Mammary epithelial cell (primary cell): ENCODE results near the gene NUP62.

ENCODE experiments used
- EZH2 ChIP-seq: IDR thresholded peaks from 2 replicates; pipeline ENCODE4 v1.6.1; 2012; ENCODE audit warnings: low read length, inconsistent platforms, borderline replicate concordance
- TF ChIP-seq, protein P1 (sequence below), 2 donors: IDR thresholded peaks in 1 of 2; conservative IDR thresholded peaks in 1 of 2; 2 replicates each; pipeline ENCODE4 v1.5.1; 2011 to 2012; ENCODE audit warnings: inconsistent platforms in 2 of 2, low read length in 2 of 2, mild to moderate bottlenecking in 2 of 2, control low read depth in 1 of 2, low read depth in 1 of 2; ENCODE audit not compliant: insufficient read depth in 1 of 2; ENCODE audit errors: extremely low read depth in 1 of 2

DNA sequence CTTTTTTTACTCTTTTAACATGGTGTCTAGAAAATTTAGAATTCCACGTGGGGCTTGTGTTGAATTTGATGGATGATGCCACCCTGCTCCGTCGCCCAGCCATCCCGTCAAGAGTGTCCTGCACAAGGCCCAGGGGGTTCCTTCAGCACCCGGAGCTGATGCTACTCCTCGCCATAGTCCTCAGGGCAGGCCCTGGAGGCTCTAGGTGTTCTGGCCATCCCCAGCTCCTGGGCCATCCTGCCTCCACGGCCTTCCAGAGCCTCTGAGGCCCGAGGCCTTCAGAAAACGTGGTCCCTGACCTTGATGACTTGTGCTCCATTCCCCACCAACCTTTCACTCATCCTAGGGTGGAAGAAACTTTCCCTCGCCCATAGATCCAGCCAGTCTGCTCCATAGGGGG, 55.5 kb downstream of the NUP62 start:
- TF ChIP-seq, protein P1, sequence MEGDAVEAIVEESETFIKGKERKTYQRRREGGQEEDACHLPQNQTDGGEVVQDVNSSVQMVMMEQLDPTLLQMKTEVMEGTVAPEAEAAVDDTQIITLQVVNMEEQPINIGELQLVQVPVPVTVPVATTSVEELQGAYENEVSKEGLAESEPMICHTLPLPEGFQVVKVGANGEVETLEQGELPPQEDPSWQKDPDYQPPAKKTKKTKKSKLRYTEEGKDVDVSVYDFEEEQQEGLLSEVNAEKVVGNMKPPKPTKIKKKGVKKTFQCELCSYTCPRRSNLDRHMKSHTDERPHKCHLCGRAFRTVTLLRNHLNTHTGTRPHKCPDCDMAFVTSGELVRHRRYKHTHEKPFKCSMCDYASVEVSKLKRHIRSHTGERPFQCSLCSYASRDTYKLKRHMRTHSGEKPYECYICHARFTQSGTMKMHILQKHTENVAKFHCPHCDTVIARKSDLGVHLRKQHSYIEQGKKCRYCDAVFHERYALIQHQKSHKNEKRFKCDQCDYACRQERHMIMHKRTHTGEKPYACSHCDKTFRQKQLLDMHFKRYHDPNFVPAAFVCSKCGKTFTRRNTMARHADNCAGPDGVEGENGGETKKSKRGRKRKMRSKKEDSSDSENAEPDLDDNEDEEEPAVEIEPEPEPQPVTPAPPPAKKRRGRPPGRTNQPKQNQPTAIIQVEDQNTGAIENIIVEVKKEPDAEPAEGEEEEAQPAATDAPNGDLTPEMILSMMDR (conservative IDR thresholded peaks at IDR 0.05 in 1 of 2, IDR thresholded peaks at IDR 0.05 in 1 of 2; ENCODE audit: extremely low read depth in 1 of 2, insufficient read depth in 1 of 2, low read depth in 1 of 2, low read length in 2 of 2), result no peak
- no peak for TF ChIP-seq EZH2
